ENCODE measurements around the gene FAM83G.
"Not testable (repeated sequence)": the region's sequence is repeated elsewhere in the genome, so short reads cannot be mapped to it uniquely, and the experiment has no call there.

The FAM83G gene

GRCh38 chr17:18966831-18967624 lies 37.5 kb downstream of the FAM83G start:
- no peak for DNase-seq (ENCODE audit: low spot score)

GRCh38 chr17:18965530-18966236 lies 38.9 kb downstream of the FAM83G start:
- no peak for DNase-seq (ENCODE audit: low spot score)

GRCh38 chr17:18964550-18964949 lies 40.0 kb downstream of the FAM83G start:
- DNase-seq (ENCODE audit: low spot score) = no peak

- DNase-seq (ENCODE audit: low spot score) = no peak
These were observed 40.6 kb downstream of the FAM83G start for GRCh38 chr17:18964018-18964351.

GRCh38 chr17:18963126-18964017 lies 41.2 kb downstream of the FAM83G start:
- DNase-seq (ENCODE audit: low spot score) = no peak

GRCh38 chr17:18962494-18962815 lies 42.1 kb downstream of the FAM83G start:
- no peak for DNase-seq (ENCODE audit: low spot score)

GRCh38 chr17:18961634-18962493 lies 42.7 kb downstream of the FAM83G start:
- DNase-seq (ENCODE audit: low spot score) = no peak

GRCh38 chr17:18960803-18961511 lies 43.6 kb downstream of the FAM83G start:
- peak; percentile 48 for DNase-seq (ENCODE audit: low spot score)

GRCh38 chr17:18960241-18960665 lies 44.3 kb downstream of the FAM83G start:
- DNase-seq (ENCODE audit: low spot score) = no peak

- DNase-seq (ENCODE audit: low spot score) = no peak
These were observed 44.7 kb downstream of the FAM83G start for GRCh38 chr17:18959845-18960240.

GRCh38 chr17:18959071-18959844 lies 45.3 kb downstream of the FAM83G start:
- DNase-seq (ENCODE audit: low spot score) = no peak

GRCh38 chr17:18958611-18959010 lies 46.0 kb downstream of the FAM83G start:
- no peak for DNase-seq (ENCODE audit: low spot score)

GRCh38 chr17:18957831-18958230 lies 46.7 kb downstream of the FAM83G start:
- no peak for DNase-seq (ENCODE audit: low spot score)

GRCh38 chr17:18956581-18956980 lies 48.0 kb downstream of the FAM83G start:
- no peak for DNase-seq (ENCODE audit: low spot score)

GRCh38 chr17:18956021-18956420 lies 48.5 kb downstream of the FAM83G start:
- DNase-seq (ENCODE audit: low spot score) = not testable (repeated sequence)

GRCh38 chr17:18955009-18955408 lies 49.6 kb downstream of the FAM83G start:
- DNase-seq (ENCODE audit: low spot score) = no peak

GRCh38 chr17:18954321-18954720 lies 50.2 kb downstream of the FAM83G start:
- no peak for DNase-seq (ENCODE audit: low spot score)

GRCh38 chr17:18953231-18953728 lies 51.3 kb downstream of the FAM83G start:
- DNase-seq (ENCODE audit: low spot score) = no peak

GRCh38 chr17:18951941-18952842 lies 52.4 kb downstream of the FAM83G start, which contains the start of gene SLC5A10:
Gene SLC5A10 (plus strand): TSS chr17:18952165. CDS start chr17:18952206, 41 bp downstream.
- no peak for DNase-seq (ENCODE audit: low spot score)

Measured in Ammon's horn (tissue), 1 donor.